ENCODE measurements around the gene METAP2.

DNA sequence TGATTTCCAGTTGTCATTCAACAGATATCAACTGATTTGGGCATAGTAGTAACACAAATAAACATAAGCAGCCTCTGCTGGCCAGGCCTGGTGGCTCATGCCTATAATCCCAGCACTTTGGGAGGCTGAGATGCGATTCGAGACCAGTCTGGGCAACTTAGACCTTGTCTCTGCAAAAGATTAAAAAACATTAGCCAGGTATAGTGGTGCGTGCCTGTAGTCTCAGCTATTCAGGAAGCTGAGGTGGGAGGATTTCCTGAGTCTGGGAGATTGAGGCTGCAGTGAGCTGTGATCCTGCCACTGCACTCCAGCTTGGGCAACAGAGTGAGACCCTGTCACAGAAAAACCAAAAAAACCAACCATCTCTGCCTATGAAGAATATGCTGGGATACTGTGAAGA lies 7.1 kb downstream of the METAP2 start:
- no peak for TF ChIP-seq EZH2 (IDR thresholded peaks at IDR 0.05; ENCODE audit: insufficient read depth, low read length)
- TF ChIP-seq, protein P1, sequence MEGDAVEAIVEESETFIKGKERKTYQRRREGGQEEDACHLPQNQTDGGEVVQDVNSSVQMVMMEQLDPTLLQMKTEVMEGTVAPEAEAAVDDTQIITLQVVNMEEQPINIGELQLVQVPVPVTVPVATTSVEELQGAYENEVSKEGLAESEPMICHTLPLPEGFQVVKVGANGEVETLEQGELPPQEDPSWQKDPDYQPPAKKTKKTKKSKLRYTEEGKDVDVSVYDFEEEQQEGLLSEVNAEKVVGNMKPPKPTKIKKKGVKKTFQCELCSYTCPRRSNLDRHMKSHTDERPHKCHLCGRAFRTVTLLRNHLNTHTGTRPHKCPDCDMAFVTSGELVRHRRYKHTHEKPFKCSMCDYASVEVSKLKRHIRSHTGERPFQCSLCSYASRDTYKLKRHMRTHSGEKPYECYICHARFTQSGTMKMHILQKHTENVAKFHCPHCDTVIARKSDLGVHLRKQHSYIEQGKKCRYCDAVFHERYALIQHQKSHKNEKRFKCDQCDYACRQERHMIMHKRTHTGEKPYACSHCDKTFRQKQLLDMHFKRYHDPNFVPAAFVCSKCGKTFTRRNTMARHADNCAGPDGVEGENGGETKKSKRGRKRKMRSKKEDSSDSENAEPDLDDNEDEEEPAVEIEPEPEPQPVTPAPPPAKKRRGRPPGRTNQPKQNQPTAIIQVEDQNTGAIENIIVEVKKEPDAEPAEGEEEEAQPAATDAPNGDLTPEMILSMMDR (IDR thresholded peaks at IDR 0.05; ENCODE audit: insufficient read depth, low read depth, low read length) = no peak

All from astrocyte (in vitro differentiated cells and primary cell).